PFSK-1 (cell line): Measurements from ENCODE around the gene CXXC1.

ENCODE experiments used
- FOXP2 ChIP-seq: optimal IDR thresholded peaks from 2 replicates; pipeline ENCODE3; 2011; ENCODE audit warnings: borderline replicate concordance, control low read depth, inconsistent platforms; ENCODE audit not compliant: insufficient read depth; ENCODE audit errors: extremely low read length, extremely low read depth
- POLR2AphosphoS5 ChIP-seq: IDR thresholded peaks from 2 replicates; pipeline ENCODE4 v1.6.1; 2012; ENCODE audit warnings: low read depth, mild to moderate bottlenecking, control low read depth, low read length, moderate library complexity
- SIN3A ChIP-seq: IDR thresholded peaks from 2 replicates; pipeline ENCODE4 v1.6.1; 2012; ENCODE audit warnings: mild to moderate bottlenecking, low read length, moderate library complexity, borderline replicate concordance; ENCODE audit not compliant: insufficient read depth
- TAF1 ChIP-seq: IDR thresholded peaks from 2 replicates; pipeline ENCODE4 v1.6.1; 2012; ENCODE audit warnings: low read length, control low read depth, borderline replicate concordance; ENCODE audit not compliant: insufficient read depth
- TF ChIP-seq, protein P1 (sequence below), 2 experiments: IDR thresholded peaks; 2 replicates each; pipeline versions ENCODE4 v1.6.1 to v1.8.0; 2011 to 2012; ENCODE audit warnings: low read depth in 2 of 2, low read length in 2 of 2, control low read depth in 1 of 2, inconsistent platforms in 1 of 2, mild to moderate bottlenecking in 1 of 2, moderate library complexity in 1 of 2; ENCODE audit not compliant: insufficient read depth in 1 of 2

CXXC1 gene

DNA sequence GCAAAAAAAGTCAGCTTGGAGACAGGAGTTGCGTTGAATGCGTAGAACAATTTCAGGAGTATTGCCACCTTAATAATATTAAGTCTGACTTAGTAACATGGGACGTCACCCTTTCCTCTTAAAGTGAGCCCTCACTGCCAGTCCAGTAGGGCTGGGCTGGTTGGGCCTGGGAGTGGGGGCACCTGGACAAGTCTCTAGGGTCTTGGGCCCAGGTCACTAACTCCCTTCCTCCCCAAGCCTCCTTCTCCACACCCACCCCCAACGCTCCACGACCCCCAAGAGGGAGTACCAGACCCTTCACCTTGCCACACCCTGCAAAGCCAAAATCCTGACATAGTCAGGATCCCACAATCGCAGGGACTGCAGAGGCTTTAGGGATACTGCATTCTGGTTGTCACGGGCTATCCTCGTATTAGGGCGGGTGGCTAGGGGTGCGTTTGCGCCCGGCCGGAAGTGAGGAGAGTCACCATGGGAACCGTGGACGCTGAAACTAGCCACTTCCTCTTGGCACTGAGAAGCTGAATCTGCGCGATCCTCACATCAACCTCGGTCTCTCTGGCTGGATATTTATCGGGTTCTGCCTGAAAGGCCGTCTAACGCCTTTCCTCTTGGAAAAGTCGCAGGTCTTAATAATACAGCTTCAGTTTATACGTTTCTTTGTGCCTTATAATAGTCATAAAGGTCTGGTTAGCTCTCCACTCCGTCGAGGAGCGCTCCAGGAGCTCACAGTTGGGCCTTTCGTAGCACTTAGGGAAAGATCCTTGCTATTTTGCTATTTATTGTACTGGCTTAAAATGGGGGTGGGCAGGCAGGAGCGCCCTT is 10.3 kb upstream of the CXXC1 start:
- TF ChIP-seq SIN3A: no peak
- TF ChIP-seq TAF1: no peak
- TF ChIP-seq FOXP2: no peak
- TF ChIP-seq POLR2AphosphoS5: no peak
- TF ChIP-seq, protein P1, sequence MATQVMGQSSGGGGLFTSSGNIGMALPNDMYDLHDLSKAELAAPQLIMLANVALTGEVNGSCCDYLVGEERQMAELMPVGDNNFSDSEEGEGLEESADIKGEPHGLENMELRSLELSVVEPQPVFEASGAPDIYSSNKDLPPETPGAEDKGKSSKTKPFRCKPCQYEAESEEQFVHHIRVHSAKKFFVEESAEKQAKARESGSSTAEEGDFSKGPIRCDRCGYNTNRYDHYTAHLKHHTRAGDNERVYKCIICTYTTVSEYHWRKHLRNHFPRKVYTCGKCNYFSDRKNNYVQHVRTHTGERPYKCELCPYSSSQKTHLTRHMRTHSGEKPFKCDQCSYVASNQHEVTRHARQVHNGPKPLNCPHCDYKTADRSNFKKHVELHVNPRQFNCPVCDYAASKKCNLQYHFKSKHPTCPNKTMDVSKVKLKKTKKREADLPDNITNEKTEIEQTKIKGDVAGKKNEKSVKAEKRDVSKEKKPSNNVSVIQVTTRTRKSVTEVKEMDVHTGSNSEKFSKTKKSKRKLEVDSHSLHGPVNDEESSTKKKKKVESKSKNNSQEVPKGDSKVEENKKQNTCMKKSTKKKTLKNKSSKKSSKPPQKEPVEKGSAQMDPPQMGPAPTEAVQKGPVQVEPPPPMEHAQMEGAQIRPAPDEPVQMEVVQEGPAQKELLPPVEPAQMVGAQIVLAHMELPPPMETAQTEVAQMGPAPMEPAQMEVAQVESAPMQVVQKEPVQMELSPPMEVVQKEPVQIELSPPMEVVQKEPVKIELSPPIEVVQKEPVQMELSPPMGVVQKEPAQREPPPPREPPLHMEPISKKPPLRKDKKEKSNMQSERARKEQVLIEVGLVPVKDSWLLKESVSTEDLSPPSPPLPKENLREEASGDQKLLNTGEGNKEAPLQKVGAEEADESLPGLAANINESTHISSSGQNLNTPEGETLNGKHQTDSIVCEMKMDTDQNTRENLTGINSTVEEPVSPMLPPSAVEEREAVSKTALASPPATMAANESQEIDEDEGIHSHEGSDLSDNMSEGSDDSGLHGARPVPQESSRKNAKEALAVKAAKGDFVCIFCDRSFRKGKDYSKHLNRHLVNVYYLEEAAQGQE (IDR thresholded peaks at IDR 0.05; ENCODE audit: insufficient read depth in 1 of 2, low read depth in 2 of 2, low read length in 2 of 2): no peak

DNA sequence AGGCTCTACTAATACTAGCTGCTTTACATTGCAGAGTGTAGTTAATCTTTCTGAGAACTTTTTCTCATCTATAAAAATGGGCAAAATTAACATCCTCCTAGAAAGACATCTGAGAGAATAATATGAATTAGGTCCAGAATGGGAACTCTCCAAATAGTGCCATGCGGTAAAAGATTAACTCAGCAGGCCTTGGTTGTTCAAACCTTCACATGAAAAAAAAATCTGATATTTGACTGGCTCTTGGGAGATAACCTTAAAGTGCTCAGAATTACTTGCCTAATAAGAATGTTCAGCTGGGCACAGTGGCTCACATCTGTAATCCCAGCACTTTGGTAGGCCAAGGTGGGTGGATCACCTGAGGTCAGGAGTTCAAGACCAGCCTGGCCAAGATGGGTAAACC is 5.5 kb upstream of the CXXC1 start:
- TF ChIP-seq FOXP2 (no peak), POLR2AphosphoS5 (no peak), SIN3A (no peak), TAF1 (no peak)
- TF ChIP-seq, protein P1 (IDR thresholded peaks at IDR 0.05; ENCODE audit: insufficient read depth in 1 of 2, low read depth in 2 of 2, low read length in 2 of 2): no peak

DNA sequence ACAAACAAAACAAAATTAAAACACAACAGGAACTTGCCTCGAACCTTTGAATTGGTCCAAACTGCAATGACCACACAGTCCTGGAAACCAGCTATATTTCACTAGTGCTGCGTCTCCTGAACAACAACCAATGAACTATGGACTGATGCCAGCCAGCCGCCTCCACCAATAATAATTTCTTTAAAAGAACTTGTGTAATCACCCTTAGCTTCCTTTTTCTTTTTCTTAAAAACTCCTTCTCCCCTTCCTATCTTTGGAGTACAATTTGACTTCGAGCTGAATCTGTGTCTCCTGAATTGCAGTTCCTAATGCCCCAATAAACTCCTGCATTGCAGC is 1.6 kb upstream of the CXXC1 start:
- TF ChIP-seq TAF1 (no peak), FOXP2 (no peak), POLR2AphosphoS5 (no peak), SIN3A (no peak)
- TF ChIP-seq, protein P1 (IDR thresholded peaks at IDR 0.05; ENCODE audit: insufficient read depth in 1 of 2, low read depth in 2 of 2, low read length in 2 of 2): no peak

DNA sequence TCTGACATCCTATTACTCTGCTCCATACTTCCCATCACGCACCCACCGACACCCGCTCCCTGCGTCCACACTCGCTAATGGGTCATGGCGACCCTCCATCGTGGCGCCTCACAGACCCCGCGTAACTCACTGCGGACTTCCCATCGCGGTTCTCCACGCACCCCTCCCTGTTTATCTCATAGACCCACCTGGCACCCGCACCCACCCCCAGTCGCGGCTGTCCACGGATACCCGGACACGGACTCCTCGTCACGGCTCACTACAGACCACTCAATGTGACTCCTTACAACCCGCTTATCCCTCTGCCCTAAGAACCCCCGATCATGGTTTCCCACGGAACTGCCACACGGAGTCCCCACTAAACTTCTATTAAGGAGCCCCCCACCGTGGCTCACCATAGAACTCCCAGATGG is 458 bp downstream of the CXXC1 start:
- TF ChIP-seq SIN3A (no peak), TAF1 (no peak), POLR2AphosphoS5 (no peak)

DNA sequence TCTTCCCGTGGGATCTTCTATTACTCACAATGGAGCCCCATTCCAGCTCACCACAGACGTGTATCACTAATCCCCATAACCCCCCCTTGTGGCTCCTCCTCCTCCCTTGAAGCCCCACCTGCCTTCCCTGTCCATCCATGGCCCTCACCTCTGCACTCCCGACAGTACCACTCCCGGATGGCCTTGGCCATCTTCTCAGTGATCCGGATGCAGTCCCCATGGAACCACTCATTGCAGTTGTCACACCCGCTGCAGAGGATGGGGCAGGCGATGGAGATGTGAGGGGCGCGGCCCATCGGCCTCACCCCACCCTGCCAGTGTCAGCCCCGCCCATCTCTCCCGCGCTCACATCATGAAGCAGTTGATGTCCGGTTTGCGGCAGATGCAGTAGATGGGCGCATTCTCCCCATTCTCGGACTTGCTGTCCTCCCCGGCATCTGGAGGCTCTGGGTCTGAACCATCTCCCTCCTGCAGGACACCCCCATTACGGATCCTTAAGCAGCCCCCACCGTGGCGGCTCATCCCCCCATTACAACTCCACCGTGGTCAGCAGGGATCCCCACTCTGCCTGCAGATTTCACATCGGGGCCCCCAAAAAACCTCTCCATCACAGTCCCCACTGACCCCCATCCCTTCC is 983 bp downstream of the CXXC1 start:
- no peak for TF ChIP-seq FOXP2
- TF ChIP-seq, protein P1 (IDR thresholded peaks at IDR 0.05; ENCODE audit: insufficient read depth in 1 of 2, low read depth in 2 of 2, low read length in 2 of 2): no peak
- no peak for TF ChIP-seq SIN3A
- TF ChIP-seq POLR2AphosphoS5: no peak
- no peak for TF ChIP-seq TAF1
